Adipose tissue (tissue), 3 donors: ENCODE data around the gene S100A9. TPM values are rescaled to one million over a fixed set of nuclear protein-coding genes. Genes with fewer than 3 reads are reported as not detected.

ENCODE experiments used
- H3K27ac ChIP-seq: one replicate; pipeline ENCODE4 v1.5.1; 2013; ENCODE audit warnings: low read depth, low read length
- WGBS, 3 donors: extraction: QIAGEN DNeasy Blood & Tissue Kit; methylation state at CpG; one replicate each; pipeline ENCODE4 v1.1.7; 2013; 5-methylcytosine and 5-hydroxymethylcytosine counted together
- polyA plus RNA-seq, 3 donors: library from polyadenylated mRNA; stranded (reverse); fragments of 200-250 nt; gene quantifications; one replicate each; pipeline ENCODE4 v1.2.3, GENCODE V29; 2013
- donor health status: healthy with polysubstance abuse.
- donor health status: Bipolar disorder and iron deficiency.
- donor health status: healthy.

S100A9 gene
- polyA plus RNA-seq, 3 donors: 139 to 5,641 (median 2,681) TPM

DNA sequence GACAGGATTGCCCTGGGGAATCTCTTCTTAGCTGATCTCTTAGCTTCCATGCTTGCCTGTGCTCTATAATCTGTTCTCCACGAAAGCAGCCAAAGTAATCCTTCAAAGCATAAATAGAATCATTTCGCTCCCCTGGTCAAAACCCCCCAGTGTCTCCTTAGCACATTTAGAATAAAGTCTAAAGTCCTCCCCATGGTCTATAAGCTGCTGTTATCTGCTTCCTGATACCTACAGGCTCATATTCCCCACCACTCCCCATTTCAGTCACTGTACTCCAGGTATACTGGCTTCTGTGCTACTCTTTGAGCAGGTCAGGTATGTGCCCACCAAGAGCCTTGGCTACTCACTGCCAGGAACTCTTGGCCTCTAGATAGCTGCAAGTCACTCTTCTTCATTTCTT is 14.9 kb downstream of the S100A9 start:
- H3K27ac ChIP-seq: no peak overlapping the region
- WGBS, 3 donors: 78 to 94% (median 93%) methylated on average over 2 of the region's 2 CpGs

- H3K27ac ChIP-seq: no peak overlapping the region
- WGBS, 3 donors: 46 to 59% (median 51%) methylated on average over 2 of the region's 2 CpGs
These were observed 16.4 kb downstream of the S100A9 start for GRCh38 chr1:153374071-153374470.

DNA sequence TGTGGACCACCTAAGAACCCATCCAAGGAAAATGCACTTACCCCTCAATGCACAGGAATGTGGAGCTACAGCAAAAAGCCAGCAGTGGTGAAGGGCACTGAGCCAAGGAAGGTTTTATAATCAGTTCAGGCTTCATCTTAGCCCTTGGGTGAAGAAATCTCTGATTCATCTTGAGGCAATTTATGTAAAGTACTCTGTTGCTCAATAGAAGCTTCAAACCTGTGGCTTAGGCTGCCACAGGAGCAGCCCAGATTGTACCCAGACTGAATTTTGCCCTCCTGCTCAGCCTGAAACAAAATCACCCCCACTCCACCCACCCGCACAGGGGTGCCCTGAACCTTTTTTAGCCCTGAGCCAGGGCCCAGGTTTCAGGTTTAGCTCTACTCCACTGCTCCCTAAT is 17.9 kb downstream of the S100A9 start, which contains the start of gene S100A12:
Gene S100A12 (minus strand): TSS at position 111 of the 400 bp plus-strand sequence. CDS start 1,029 bp downstream, outside the sequence.
- WGBS, 3 donors: 61 to 81% (median 74%) methylated on average over 1 of the region's 1 CpG
- peak within 1 kb of the TSS; percentile 67 for H3K27ac ChIP-seq

DNA sequence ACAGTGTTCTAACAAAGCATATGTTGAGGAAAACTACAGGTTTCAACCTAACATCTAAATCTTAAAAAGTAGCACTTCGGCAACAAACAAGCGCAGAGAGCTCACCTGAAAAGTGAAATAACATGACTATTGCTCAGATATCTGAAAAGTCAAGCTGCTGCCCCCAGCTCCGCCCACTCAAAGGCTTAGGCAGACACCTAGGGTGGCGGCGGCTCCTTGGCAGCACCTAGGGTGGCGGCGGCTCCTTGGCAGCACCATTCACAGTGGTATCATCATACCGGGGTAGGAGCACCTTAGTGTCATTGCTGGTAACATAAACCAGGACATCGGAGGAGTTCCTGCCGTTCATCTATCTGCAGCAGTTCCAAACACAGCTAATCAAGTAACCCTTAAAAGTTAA is 21.9 kb downstream of the S100A9 start:
- WGBS, 3 donors: 87 to 92% (median 91%) methylated on average over 10 of the region's 10 CpGs
- H3K27ac ChIP-seq: no peak overlapping the region

DNA sequence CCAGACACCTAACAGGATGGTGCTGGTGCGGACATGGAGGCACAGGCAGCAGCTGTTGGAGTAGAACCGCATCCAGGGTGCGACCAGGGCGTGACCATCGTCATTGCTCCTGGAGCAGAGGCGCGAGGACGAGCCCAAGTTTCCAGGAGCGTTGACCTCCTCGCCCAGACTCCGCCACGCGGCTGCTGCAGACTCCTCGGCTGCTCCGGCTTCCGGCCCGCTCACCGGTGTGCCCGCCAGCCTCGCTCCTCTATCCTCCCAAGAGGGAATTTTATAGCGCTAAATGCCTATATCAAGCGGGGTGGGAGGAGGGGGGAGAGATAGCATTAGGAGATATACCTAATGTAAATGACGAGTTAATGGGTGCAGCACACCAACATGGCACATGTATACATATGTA is 23.1 kb downstream of the S100A9 start:
- 90 to 93% (median 90%) methylated on average over 23 of the region's 23 CpGs for WGBS, 3 donors
- no peak overlapping the region for H3K27ac ChIP-seq

- no peak overlapping the region for H3K27ac ChIP-seq
- 64 to 81% (median 76%) methylated on average over 4 of the region's 4 CpGs for WGBS, 3 donors
These were observed 27.4 kb downstream of the S100A9 start for GRCh38 chr1:153384958-153385580.

- no peak overlapping the region for H3K27ac ChIP-seq
- 47 to 70% (median 68%) methylated on average over 5 of the region's 5 CpGs for WGBS, 3 donors
These were observed 28.8 kb downstream of the S100A9 start for GRCh38 chr1:153386500-153386901.

GRCh38 chr1:153387001-153387400 is 29.3 kb downstream of the S100A9 start:
- no peak overlapping the region for H3K27ac ChIP-seq
- WGBS, 3 donors: 77 to 88% (median 85%) methylated on average over 4 of the region's 4 CpGs

DNA sequence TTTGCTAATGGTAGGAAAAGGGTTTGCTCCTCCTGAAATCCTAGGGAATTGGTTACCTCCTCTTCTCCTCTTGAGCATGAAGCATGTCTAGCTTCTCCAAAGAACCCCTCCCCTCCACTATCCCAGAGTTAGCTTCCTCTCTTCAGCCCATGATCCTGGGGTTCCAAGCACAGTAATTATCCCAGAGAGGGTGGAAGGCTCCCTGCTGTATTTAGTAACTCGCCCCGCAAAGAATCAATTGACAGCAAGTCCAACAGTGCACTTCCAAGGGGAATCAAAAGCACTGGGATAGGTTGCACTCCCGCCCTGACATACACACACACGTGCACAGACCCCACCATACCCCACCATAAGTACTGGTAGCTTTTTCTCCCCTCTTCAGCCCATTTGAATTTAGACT is 30.1 kb downstream of the S100A9 start:
- WGBS, 3 donors: 56 to 87% (median 83%) methylated on average over 4 of the region's 4 CpGs
- H3K27ac ChIP-seq: no peak overlapping the region

DNA sequence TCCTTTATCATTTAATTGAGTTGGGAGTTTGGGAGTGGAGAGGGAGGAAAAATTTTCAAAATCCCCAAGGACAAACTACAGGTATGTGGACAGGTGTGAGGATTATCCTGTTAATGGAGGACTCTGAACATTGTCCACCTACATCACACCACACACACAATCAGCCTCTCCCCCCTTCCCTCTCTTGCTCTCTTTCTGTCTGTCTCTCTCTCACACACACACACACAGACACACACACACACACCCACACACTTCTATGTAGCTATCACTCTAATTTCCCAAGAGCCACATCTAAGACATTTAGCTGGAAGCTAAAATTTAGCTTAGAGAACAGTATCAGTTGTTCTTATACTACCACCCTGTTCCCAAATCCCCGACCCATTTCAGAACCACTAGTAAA is 31.7 kb downstream of the S100A9 start:
- no peak overlapping the region for H3K27ac ChIP-seq
- 77 to 88% (median 88%) methylated on average over 1 of the region's 1 CpG for WGBS, 3 donors

GRCh38 chr1:153389973-153390879 is 32.6 kb downstream of the S100A9 start:
- H3K27ac ChIP-seq: peak overlapping the region; percentile 43
- 57 to 65% (median 60%) methylated on average over 17 of the region's 17 CpGs for WGBS, 3 donors

GRCh38 chr1:153390938-153391710 is 33.5 kb downstream of the S100A9 start, which contains the start of gene S100A8:
S100A8 (minus strand) TSS chr1:153391073; CDS start chr1:153390535, 538 bp downstream.
- H3K27ac ChIP-seq: peak within 1 kb of the TSS; percentile 43
- 49 to 64% (median 50%) methylated on average over 7 of the region's 7 CpGs for WGBS, 3 donors

GRCh38 chr1:153392258-153392657 is 34.6 kb downstream of the S100A9 start:
- WGBS, 3 donors: 50 to 63% (median 57%) methylated on average over 3 of the region's 3 CpGs
- no peak overlapping the region for H3K27ac ChIP-seq

- no peak overlapping the region for H3K27ac ChIP-seq
- 72 to 80% (median 77%) methylated on average over 3 of the region's 3 CpGs for WGBS, 3 donors
These were observed 35.2 kb downstream of the S100A9 start for GRCh38 chr1:153392822-153393221.

GRCh38 chr1:153393926-153394325 is 36.3 kb downstream of the S100A9 start:
- H3K27ac ChIP-seq: no peak overlapping the region
- WGBS, 3 donors: 57 to 71% (median 65%) methylated on average over 6 of the region's 6 CpGs

DNA sequence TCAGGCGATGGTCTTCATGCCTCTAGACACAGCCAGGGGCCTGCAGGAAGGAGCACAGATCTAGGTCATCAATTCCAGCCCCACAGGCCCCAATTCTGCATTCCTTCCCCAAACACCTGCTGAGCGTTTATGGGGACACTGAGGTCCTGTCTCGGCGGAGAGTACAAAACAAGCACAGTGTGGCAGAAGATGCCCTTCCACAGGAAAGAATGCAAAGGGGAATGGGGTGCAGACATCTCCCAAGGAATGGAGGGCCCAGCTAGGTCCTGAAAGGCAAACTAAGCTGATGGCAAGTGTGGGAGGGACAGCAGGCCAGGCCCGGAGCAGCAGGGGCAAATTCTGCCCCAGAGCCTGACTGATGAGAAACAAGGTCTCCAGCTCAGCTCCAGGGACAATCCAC is 36.7 kb downstream of the S100A9 start:
- WGBS, 3 donors: 67 to 78% (median 74%) methylated on average over 5 of the region's 5 CpGs
- H3K27ac ChIP-seq: no peak overlapping the region

- no peak overlapping the region for H3K27ac ChIP-seq
- WGBS, 3 donors: 75 to 78% (median 76%) methylated on average over 7 of the region's 7 CpGs
These were observed 37.6 kb downstream of the S100A9 start for GRCh38 chr1:153395136-153395685.

GRCh38 chr1:153395776-153396175 is 38.1 kb downstream of the S100A9 start:
- 68 to 86% (median 81%) methylated on average over 6 of the region's 6 CpGs for WGBS, 3 donors
- H3K27ac ChIP-seq: no peak overlapping the region
